SK-N-SH treated with all-trans-retinoic acid at 6 μM for 48 hours (cell line): ENCODE data around the gene MLANA.
A peak's percentile ranks its signal among the peaks of the same experiment; 100 is the strongest.

Experiments
- ATAC-seq: fragments of 200-7000 bp; cut with Tn5 transposase; 3 replicates; pipeline ENCODE4 v1.9.1; 2020; ENCODE audit warnings: mild to moderate bottlenecking, moderate library complexity
- ARNTL ChIP-seq: fragments of 450-650 bp; formaldehyde crosslinking; IDR thresholded peaks from 2 replicates; pipeline ENCODE4 v1.5.0; 2020; ENCODE audit warnings: low read depth, mild to moderate bottlenecking, moderate library complexity, borderline replicate concordance
- BACH2 ChIP-seq: fragments of 250-450 bp; sonication (Bioruptor Pico); IDR thresholded peaks from 2 replicates; pipeline ENCODE4 v1.9.0; 2021; ENCODE audit warnings: mild to moderate bottlenecking, borderline replicate concordance
- CSDC2 ChIP-seq: fragments of 250-450 bp; sonication (Bioruptor Pico); IDR thresholded peaks from 2 replicates; pipeline ENCODE4 v1.5.0; 2020; ENCODE audit warnings: mild to moderate bottlenecking, moderate library complexity
- GLIS3 ChIP-seq: fragments of 250-450 bp; sonication (Bioruptor Pico); IDR thresholded peaks from 2 replicates; pipeline ENCODE4 v1.5.0; 2020; ENCODE audit warnings: mild to moderate bottlenecking, moderate library complexity
- OSR1 ChIP-seq: fragments of 250-450 bp; sonication (Bioruptor Pico); IDR thresholded peaks from 2 replicates; pipeline ENCODE4 v1.8.0; 2022; ENCODE audit warnings: moderate library complexity, mild to moderate bottlenecking, inconsistent platforms
- RARB ChIP-seq: fragments of 250-450 bp; sonication (Bioruptor Pico); IDR thresholded peaks from 2 replicates; pipeline ENCODE4 v1.8.0; 2021; ENCODE audit warnings: mild to moderate bottlenecking, moderate library complexity
- SNAI2 ChIP-seq: fragments of 250-450 bp; sonication (Bioruptor Pico); IDR thresholded peaks from 2 replicates; pipeline ENCODE4 v1.5.0; 2020; ENCODE audit warnings: mild to moderate bottlenecking, moderate library complexity
- TCF4 ChIP-seq: fragments of 250-450 bp; sonication (Bioruptor Pico); IDR thresholded peaks from 2 replicates; pipeline ENCODE4 v1.8.0; 2021; ENCODE audit warnings: mild to moderate bottlenecking, moderate library complexity, borderline replicate concordance
- TOX ChIP-seq: fragments of 250-450 bp; sonication (Bioruptor Pico); IDR thresholded peaks from 2 replicates; pipeline ENCODE4 v1.8.0; 2021; ENCODE audit warnings: mild to moderate bottlenecking, moderate library complexity, borderline replicate concordance
- ZFP30 ChIP-seq: fragments of 450-650 bp; formaldehyde crosslinking; IDR thresholded peaks from 2 replicates; pipeline ENCODE4 v1.5.0; 2022; ENCODE audit warnings: mild to moderate bottlenecking, moderate library complexity
- ZNF565 ChIP-seq: fragments of 450-650 bp; formaldehyde crosslinking; conservative IDR thresholded peaks from 2 replicates; pipeline ENCODE4 v1.5.0; 2020; ENCODE audit warnings: low read depth, mild to moderate bottlenecking, moderate library complexity
- ZNF70 ChIP-seq: fragments of 450-650 bp; formaldehyde crosslinking; IDR thresholded peaks from 2 replicates; pipeline ENCODE4 v1.5.0; 2020; ENCODE audit warnings: mild to moderate bottlenecking, moderate library complexity
- TF ChIP-seq, protein P1 (sequence below): fragments of 250-450 bp; sonication (Bioruptor Pico); IDR thresholded peaks from 2 replicates; pipeline ENCODE4 v1.5.1; 2021; ENCODE audit warnings: mild to moderate bottlenecking, moderate library complexity
- TF ChIP-seq, protein P2 (sequence below): fragments of 250-450 bp; sonication (Bioruptor Pico); IDR thresholded peaks from 2 replicates; pipeline ENCODE4 v1.5.1; 2020; ENCODE audit warnings: low read depth, mild to moderate bottlenecking, moderate library complexity
- TF ChIP-seq, protein P3 (sequence below): fragments of 250-450 bp; sonication (Bioruptor Pico); IDR thresholded peaks from 2 replicates; pipeline ENCODE4 v1.8.0; 2021; ENCODE audit warnings: low read depth, mild to moderate bottlenecking, moderate library complexity, borderline replicate concordance
- TF ChIP-seq, protein P4 (sequence below): fragments of 250-450 bp; sonication (Bioruptor Pico); IDR thresholded peaks from 2 replicates; pipeline ENCODE4 v1.5.0; 2020; ENCODE audit warnings: mild to moderate bottlenecking, moderate library complexity

The MLANA gene

DNA sequence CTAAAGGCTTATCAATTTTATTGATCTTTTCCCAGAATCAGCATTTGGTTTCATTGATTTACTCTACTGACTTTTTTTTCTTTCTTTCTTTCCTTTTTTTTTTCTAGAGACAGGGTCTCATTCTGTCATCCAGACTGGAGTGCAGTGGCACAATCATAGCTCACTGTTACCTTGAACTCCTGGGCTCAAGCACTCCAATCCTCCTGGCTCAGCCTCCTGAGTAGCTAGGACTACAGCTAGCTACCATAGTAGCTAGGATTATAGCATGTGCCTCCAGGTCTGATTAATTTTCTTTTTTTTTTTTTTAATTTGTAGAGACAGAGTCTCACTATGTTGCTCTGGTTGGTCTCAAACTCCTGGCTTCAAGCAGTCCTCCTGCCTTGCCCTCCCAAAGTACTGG lies 11.7 kb downstream of the MLANA start:
- no peak for TF ChIP-seq ZNF565
- TF ChIP-seq BACH2, result no peak
- TF ChIP-seq, protein P1, sequence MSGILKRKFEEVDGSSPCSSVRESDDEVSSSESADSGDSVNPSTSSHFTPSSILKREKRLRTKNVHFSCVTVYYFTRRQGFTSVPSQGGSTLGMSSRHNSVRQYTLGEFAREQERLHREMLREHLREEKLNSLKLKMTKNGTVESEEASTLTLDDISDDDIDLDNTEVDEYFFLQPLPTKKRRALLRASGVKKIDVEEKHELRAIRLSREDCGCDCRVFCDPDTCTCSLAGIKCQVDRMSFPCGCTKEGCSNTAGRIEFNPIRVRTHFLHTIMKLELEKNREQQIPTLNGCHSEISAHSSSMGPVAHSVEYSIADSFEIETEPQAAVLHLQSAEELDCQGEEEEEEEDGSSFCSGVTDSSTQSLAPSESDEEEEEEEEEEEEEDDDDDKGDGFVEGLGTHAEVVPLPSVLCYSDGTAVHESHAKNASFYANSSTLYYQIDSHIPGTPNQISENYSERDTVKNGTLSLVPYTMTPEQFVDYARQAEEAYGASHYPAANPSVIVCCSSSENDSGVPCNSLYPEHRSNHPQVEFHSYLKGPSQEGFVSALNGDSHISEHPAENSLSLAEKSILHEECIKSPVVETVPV (CRISPR knock-in tag), result no peak
- no peak for TF ChIP-seq TOX (CRISPR knock-in tag)
- no peak for ATAC-seq

DNA sequence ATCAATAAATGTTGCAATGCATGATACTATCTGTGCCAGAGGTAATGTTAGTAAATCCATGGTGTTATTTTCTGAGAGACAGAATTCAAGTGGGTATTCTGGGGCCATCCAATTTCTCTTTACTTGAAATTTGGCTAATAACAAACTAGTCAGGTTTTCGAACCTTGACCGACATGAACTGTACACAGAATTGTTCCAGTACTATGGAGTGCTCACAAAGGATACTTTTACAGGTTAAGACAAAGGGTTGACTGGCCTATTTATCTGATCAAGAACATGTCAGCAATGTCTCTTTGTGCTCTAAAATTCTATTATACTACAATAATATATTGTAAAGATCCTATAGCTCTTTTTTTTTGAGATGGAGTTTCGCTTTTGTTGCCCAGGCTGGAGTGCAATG lies 18.2 kb downstream of the MLANA start:
- TF ChIP-seq, protein P2, sequence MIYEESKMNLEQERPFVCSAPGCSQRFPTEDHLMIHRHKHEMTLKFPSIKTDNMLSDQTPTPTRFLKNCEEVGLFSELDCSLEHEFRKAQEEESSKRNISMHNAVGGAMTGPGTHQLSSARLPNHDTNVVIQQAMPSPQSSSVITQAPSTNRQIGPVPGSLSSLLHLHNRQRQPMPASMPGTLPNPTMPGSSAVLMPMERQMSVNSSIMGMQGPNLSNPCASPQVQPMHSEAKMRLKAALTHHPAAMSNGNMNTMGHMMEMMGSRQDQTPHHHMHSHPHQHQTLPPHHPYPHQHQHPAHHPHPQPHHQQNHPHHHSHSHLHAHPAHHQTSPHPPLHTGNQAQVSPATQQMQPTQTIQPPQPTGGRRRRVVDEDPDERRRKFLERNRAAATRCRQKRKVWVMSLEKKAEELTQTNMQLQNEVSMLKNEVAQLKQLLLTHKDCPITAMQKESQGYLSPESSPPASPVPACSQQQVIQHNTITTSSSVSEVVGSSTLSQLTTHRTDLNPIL, result no peak
- TF ChIP-seq RARB, result no peak
- TF ChIP-seq, protein P3, sequence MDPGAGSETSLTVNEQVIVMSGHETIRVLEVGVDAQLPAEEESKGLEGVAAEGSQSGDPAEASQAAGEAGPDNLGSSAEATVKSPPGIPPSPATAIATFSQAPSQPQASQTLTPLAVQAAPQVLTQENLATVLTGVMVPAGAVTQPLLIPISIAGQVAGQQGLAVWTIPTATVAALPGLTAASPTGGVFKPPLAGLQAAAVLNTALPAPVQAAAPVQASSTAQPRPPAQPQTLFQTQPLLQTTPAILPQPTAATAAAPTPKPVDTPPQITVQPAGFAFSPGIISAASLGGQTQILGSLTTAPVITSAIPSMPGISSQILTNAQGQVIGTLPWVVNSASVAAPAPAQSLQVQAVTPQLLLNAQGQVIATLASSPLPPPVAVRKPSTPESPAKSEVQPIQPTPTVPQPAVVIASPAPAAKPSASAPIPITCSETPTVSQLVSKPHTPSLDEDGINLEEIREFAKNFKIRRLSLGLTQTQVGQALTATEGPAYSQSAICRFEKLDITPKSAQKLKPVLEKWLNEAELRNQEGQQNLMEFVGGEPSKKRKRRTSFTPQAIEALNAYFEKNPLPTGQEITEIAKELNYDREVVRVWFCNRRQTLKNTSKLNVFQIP (CRISPR knock-in tag), result no peak
- TF ChIP-seq CSDC2 (CRISPR knock-in tag), result no peak
- TF ChIP-seq ZNF70 (CRISPR knock-in tag), result no peak
- no peak for TF ChIP-seq SNAI2 (CRISPR knock-in tag)
- no peak for TF ChIP-seq OSR1 (CRISPR knock-in tag)
- no peak for ATAC-seq

DNA sequence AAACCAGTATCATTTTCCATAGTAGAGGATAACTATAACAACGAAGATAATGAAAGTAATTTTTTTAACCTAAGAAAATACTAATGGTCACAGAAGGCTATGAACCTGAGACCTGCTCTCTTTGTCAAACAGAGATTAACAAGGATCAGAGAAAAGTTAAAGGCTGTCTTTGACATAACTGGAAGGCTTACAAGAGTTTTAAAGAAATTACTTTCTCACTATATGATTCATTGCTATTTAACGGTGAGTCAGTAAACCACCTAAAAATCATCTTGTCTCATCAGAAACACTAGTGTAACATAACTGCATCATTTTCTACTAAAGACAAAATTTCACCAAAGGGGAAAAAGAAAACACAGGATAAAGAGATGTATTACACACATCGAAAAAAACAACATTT lies 19.3 kb downstream of the MLANA start:
- peak; percentile 69 for ATAC-seq
- TF ChIP-seq GLIS3 (CRISPR knock-in tag), result no peak
- no peak for TF ChIP-seq ZNF565
- no peak for TF ChIP-seq ZNF70 (CRISPR knock-in tag)
- TF ChIP-seq ZFP30 (CRISPR knock-in tag), result no peak
- TF ChIP-seq, protein P4, sequence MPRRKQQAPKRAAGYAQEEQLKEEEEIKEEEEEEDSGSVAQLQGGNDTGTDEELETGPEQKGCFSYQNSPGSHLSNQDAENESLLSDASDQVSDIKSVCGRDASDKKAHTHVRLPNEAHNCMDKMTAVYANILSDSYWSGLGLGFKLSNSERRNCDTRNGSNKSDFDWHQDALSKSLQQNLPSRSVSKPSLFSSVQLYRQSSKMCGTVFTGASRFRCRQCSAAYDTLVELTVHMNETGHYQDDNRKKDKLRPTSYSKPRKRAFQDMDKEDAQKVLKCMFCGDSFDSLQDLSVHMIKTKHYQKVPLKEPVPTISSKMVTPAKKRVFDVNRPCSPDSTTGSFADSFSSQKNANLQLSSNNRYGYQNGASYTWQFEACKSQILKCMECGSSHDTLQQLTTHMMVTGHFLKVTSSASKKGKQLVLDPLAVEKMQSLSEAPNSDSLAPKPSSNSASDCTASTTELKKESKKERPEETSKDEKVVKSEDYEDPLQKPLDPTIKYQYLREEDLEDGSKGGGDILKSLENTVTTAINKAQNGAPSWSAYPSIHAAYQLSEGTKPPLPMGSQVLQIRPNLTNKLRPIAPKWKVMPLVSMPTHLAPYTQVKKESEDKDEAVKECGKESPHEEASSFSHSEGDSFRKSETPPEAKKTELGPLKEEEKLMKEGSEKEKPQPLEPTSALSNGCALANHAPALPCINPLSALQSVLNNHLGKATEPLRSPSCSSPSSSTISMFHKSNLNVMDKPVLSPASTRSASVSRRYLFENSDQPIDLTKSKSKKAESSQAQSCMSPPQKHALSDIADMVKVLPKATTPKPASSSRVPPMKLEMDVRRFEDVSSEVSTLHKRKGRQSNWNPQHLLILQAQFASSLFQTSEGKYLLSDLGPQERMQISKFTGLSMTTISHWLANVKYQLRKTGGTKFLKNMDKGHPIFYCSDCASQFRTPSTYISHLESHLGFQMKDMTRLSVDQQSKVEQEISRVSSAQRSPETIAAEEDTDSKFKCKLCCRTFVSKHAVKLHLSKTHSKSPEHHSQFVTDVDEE, result no peak
- TF ChIP-seq TCF4 (CRISPR knock-in tag), result no peak
- TF ChIP-seq, protein P3 (CRISPR knock-in tag), result no peak
- no peak for TF ChIP-seq RARB
- no peak for TF ChIP-seq ARNTL (CRISPR knock-in tag)
- TF ChIP-seq, all 23 proteins: peak for 0

DNA sequence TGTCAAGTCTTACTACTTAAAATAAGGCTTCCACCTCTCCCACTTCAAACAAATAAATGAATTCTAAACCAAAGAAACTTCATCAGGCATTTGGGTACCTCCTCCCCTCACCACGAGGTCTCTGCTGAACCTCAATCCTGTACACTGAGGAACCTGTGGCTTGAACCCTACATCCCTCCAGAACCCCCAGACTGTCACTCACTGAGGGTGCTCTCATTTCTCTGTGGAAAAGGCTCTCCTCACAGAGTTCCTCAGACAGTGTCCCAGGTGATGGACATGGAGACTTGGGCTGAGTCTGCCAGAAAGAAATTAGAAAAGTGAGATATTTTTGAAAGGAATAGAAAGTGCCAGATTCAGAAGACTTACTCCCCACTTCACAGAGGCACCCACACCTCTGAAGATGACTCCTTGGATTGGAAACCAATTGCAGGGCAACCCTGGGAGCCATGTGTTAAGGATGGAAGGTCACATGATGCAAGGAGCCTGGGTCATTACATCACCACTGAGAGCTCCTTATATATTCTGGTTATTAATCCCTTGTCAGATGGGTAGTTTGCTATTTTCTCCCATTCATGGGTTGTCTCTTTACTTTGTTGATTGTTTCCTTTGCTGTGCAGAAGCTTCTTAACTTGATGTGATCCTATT lies 19.8 kb downstream of the MLANA start:
- ATAC-seq, result peak; percentile 51

More for the DNA sequence above, 19.8 kb downstream of the MLANA start:
- TF ChIP-seq RARB, result no peak
- TF ChIP-seq GLIS3 (CRISPR knock-in tag), result no peak
- TF ChIP-seq, protein P1 (CRISPR knock-in tag), result no peak
- TF ChIP-seq, protein P3 (CRISPR knock-in tag), result no peak
- TF ChIP-seq, protein P2, result no peak
